ENCODE measurements around the gene SLC44A1.

Gene SLC44A1

DNA sequence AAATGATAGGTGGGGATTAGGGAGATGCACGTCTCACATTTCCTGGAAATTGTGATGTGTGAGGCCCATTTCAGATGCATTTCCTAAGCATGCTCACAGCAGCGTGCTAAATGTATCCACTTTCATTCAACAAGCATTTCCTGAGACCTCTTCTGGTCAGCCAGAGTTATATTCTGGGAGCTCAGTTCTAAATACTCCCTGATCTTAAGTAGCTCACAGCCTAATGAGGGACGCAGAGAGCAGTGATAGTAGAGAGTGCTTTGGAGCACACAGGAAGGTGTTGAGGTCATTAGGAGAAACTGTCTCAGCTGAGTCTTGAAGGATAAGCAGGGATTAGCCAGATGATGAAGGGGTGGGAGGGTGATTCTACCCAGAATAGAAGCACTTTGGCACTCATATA, 157.2 kb downstream of the SLC44A1 start:
- DNase-seq, result peak; percentile 99 to 100

DNA sequence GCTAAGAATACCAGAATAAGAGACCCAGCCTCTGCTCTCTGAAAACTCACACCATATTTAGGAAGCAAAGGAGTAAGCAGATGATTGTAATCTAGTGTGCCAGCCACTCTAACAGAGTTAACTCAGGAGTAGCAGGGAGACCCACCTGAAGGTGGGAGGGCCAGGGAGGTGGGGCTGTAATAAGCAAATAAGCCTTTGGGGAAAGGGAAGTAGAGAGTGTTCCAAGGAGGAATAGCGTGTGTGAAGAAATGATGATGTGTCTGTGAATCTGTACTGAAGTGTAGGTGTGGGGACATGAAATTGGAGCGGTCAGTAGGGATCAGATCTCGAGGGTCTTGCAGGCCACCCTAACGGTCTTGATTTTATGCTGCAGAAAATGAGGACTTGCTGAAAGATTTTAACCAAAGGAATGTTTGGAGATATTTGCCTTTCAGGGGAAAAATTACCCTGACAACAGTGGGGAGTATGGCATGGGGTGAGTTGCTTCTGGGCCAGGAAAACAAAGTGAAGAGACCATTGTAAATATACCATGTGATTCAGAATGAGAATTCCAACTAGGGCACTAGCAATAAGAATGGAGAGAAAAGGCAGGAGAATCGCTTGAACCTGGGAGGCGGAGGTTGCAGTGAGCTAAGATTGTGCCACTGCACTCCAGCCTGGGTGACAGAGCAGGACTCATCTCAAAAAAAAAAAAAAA, 159.2 kb downstream of the SLC44A1 start:
- no peak for DNase-seq

DNA sequence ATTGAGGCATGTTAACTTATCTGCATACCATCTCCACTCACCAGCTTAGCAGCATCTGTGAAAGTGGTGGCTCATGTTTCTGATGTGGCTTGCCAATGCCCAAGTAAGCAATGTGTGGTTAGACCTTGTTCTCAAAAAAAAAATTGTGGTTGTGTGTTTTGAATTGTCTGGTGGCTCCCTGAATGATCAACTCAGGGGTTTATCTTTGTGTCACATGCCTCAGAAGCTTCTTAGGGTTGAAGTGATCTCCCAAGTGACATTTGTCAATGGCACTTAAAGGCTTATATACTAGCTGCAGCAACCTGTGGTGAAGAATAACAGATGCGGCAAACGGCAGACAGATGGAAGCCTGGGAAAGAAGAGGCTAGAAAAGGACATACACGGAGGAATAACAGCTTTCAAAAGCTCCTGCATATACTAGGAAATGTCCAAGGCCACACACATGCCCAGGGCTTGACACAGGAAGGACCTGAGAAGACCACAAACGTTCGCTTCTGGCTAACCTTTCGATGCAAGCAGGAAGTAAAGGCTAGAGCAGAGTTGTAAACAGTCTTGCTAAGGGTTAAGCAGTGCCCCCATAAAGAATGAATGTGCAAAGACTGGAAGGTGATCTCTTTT, 161.2 kb downstream of the SLC44A1 start:
- DNase-seq, result peak; percentile 98 to 100

DNA sequence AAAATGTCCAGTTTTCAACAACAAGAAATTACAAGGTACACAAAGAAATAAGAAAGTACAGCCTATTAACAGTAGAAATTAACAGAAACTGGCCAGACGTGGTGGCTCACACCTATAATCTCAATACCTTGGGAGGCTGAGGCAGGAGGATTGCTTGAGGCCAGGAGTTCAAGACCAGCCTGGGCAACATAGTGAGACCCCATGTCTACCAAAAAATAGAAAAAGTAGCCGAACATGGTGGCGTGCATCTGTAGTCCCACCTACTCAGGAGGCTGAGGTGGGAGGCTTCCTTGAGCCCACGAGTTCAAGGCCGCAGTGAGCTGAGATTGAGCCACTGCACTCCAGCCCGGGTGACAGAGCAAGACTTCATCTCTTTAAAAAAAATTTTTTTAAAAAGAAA, 161.9 kb downstream of the SLC44A1 start:
- no peak for DNase-seq

DNA sequence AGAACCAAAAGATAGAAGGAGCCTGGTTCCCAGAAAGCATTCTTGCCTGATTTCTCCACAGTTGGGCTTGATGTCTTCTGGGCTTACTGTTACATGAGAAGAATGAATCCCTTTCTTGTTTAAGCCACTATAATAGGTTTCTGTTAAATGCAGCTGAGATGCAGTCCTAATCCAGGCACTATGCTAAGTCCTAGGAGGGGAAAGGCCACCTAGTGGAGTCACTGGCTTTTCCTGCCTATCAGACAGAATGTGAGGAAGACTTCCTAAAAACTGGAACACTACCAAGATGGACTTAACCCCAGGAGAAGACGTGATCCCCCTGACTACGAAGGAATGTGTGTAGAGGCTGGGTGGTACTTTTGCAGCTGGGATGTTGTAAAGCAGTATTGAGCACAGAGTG, 169.1 kb downstream of the SLC44A1 start:
- DNase-seq, result peak; percentile 68 to 86

DNA sequence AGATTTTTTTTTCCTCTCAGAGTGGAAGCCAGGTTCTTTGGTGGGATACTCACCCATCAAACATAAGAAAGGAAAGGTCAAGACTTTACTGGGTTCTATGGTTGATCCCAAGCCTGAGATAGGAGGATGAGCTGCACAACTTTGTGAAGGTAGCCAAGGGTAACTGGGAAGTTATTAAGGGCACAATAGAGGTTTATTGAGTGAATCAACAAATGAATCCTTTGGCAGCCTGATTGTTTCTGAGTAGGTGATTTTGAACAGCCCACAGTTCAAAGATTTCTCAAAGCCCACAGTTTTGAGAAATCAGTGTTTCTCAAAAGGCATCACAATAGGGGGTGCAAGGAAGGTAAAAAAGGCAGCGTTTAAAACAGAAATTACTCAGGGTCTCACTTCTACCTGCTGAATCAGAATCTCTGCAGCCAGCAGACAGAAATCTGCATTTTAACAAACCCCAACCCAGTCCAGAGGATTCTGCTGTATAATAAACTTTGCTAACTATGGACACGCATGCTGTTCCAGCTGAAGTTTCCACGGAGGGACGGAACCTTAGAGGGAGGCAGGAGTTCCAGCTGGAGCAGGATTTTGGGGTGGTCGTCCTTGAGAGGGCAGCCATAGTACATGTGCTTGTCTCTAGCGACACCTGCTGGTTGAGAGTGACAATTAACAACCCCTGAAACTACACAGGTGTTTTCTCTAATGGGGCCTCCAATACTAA, 170.7 kb downstream of the SLC44A1 start:
- DNase-seq, result peak; percentile 59 to 76

DNA sequence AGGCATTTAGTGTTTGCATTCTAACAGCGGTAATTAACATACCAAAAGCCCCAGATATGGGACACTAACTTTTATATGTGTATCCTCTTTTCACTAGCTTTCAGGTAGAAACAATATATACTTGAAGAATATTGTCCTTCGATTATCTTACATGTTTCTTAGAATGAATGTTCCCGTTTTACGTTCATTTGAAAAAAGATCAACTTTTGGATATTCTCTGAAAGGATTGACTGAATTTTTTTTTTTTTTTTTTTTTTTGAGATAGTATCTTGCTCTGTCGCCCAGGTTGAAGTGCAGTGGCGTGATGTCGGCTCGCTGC, 171.2 kb downstream of the SLC44A1 start:
- no peak for DNase-seq

DNA sequence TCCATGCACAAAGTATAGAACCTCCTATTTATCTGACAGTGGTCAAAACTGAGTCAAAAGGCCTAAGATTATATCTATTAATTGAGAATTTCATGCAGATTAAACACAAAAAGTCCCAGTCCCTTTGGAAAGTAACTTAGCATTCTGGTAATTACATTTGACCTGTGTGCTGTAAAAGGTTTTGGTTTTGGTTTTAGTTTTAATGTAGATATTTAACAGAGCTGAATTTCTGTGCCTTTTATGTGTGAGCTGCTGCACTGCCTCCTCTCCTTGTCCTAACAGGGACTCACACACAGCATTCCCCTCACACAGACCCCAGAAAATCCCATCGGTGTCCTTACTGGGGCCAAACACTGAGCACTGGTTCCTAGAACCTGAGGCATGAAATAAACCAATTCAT, 172.4 kb downstream of the SLC44A1 start:
- no peak for DNase-seq

DNA sequence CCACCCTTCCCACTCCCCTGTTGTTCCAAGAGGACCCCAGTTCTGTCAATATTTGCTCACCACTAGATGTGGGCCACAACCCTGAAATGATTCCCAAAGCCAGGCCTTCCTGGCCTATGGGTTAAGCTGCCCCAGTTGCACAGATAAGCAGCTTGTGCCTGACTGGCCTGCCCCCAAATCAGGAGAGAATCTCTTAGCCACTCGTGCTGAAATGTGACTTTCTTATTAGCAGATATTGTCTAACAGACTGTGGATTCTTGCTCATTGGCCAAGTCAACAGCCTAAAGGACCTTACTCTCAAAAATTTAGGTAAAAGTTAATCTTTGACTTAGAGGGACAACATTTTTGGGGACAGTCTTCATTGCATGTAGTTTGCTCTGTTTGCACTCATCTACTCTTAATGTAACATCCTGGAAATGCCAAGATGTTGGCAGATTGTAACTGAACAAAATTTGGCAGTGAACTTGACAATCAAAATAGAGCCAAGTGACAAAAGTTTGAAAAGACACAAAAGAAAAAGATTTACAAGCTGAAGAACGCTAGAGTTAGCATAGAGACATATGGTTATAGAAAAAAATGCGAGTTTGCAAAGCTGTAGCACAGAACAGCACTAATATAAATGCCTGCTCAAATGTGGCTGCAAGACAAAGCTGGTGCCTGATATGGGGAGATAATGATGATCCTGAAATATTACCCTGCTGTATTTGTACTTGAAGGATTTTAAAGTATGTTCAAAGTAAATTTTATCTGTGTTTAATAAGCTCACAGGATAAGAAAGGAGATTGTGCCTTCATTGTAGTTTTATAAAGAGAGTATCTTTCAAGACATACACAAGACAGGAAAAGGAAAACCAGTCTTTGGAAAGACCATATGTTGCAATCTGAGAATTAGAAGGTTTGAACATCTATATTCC, 174.4 kb downstream of the SLC44A1 start:
- no peak for DNase-seq

DNA sequence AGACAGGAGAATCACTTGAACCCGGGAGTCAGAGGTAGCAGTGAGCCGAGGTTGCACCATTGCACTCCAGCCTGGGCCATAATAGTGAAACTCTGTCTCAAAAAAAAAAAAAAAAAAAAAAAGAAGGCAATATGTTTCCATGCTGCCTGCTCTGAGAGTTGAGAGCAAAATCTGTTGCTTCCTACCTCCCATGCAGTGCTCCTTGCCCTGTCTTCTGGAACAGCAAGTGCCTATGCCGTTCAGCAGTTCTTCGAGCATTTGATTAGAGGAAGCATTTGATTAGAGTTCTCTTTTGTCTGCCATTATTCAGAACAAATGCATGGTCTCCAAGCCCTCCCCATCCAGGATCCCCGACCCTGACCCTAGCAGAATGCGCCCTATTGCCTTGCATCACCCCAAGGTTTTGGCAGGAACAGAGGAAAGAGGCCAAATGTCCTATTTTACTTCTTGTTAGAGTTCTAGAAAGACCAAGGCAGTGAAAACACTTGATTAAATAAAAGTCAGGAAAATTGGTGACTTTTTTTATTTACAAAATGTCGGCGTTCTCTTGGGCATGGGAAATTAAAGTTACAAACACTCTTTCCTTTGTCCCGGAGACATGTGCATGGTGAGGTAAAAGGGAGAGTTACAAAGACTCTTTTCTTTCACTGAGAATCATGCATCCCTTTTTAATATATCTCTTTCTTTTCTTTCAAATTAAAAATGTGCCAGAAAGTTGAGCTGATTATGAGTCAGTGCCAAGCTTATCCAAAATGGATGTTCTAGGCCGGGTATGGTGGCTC, 175.6 kb downstream of the SLC44A1 start:
- no peak for DNase-seq

DNA sequence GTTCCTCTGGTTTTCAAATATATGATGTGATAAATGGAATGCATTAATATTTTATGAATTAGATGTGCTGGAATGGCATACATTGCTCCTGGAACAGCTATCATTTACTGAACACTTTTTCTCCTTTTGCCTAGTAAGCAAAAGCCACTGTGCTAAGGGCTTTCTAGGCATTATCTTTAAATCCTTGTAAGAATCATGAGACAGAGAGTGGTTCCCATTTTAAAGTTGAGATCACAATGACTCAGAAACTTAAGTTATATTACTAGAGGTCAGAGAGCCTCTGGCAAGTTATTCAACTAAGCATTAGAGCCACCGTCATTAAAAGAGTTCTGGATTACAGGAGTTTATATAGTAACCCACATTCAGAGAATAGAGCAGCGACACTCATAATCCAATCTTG, 176.7 kb downstream of the SLC44A1 start:
- DNase-seq, result no peak

DNA sequence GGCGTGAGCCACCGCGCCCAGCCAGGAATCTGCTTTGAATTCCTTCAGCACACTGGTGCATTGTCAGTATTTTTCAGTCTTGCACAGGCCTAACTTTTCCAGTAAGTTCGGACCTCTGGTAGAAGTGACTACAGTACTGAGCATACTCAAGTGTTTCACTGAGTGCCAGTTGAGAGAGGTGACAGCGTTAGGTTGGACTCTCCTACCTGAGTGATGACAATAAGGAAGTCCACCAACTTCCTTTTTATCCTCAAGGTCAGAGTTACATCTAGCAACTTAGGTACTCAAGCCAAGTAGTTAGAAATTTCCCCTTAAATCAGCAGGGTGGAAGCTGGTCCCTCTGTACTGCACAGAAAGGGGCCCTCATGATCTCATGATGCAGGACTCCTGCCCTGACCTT, 177.4 kb downstream of the SLC44A1 start:
- DNase-seq, result no peak

DNA sequence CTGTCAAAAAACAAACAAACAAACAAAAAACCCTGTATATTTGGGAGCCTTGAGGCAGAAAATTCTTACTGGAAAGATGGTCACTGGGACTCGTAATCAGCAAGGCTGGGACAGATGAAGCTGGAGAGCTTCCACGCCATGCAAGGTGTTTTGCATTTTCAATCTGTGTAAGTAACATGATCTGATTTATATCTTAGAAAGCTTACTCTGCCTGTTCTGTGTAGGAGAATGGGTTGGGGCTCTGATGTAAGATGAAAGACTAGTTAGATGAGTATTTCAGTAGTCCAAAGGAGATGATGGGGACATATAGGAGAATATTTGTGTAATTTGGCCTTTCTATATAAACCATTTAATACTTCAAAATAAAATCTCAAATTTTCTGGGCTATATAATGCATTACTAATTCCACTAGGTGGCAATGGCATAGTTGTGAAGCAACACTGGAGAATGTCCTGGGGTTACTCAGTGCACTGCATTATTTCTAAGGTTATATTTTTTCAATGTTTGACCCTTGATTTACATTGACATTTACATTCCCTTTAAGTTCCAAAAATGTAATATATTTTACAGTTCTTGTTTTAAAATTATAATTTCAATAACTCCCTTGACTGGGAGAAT, 181.5 kb downstream of the SLC44A1 start:
- peak in 1 of 2 experiments; percentile 68 for DNase-seq

DNA sequence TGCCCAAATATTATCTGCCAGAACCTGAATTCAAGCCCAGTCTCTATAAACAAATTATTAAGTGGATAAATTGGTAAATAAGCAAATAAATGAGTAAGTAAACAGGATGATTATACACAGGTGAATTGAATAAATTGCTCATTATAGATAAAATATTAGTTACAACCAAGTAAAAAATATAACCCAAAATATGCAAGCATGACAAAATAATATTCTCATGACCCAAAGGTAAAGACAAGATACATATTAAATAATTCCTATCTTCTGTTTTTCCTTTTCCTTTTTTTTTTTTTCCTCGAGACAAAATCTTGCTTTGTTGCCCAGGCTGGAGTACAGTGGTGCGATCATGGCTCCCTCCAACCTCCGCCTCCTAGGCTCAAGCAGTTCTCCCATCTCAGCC, 182.2 kb downstream of the SLC44A1 start:
- no peak for DNase-seq

DNA sequence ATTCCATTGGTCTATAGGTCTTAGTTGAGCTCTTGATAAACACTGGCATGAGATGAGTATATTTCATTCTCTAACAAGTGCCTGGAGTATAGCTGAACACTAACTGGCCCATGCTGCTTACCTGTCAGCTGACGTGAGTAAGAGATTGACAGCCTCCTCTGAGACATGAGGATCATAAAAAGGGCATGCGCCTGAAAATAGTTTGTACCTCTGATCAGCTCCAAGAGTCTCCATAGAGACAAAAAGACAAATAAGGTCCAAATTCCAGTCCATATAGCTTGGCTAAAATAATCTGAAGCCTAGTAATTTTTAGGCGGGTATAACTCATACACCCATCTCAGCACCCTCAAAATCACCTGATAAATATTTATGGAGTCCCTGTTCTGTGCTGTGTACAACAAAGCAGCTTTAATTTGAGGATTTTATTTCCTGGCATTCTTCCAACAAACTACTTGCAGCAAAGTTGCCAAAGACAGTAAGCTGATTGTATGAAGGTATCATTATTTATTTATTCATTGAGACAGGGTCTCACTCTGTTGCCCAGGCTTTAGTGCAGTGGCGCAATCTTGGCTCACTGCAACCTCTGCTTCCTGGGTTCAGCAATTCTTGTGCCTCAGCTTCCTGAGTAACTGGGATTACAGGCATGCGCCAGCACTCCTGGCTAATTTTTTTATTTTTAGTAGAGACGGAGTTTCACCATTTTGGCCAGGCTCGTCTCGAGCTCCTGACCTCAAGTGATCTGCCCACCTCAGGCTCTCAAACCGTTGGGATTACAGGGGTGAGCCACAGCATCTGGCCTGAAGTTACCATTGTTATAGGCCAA, 187.2 kb downstream of the SLC44A1 start:
- peak in 1 of 2 experiments; percentile 65 for DNase-seq

DNA sequence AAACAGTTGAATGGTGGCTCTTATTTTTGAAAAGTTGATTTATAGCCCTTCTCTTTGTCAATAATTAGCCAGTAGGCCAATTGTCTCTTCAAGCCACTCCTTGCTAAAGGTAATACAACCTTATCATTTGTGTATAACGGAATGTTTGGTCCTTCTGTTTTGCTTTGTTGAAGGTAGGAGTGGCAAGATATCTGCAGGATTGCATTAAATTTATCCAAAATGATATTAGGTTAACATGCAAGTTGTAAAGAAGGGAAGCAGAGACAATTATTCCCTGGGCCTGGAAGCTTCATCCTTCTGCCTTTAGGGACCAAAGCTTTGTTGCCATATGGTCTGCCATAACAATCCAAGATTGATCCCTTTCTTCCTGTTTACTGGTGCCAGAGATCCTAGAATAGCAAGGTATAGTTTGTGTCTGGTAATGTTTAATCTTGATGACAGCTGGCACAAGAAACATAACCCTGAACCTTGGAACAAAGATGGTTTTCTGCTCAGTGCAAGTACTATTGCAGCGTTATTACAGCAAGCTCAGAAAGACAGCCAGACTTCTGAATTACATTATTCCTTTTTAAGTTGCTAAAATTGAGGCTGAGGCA, 187.9 kb downstream of the SLC44A1 start:
- peak; percentile 89 to 97 for DNase-seq

DNA sequence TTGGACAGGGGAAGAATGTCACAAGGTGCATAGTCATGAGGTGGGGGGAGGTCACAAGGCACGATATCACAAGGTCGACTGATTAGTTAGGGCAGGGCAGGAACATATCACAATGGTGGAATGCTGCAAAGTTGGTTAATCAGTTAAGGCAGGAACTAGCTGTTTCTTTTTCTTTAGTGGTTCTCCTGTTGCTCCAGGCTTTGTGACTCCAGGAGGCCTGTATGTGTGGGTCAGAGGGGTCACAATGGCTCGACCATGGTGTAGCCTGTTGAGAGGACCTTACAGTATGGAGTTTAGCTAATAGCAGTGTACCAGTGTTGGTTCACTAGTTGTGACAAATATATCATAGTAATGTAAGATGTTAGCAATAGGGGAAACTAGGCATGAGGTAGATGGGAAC, 191.0 kb downstream of the SLC44A1 start:
- no peak for DNase-seq

DNA sequence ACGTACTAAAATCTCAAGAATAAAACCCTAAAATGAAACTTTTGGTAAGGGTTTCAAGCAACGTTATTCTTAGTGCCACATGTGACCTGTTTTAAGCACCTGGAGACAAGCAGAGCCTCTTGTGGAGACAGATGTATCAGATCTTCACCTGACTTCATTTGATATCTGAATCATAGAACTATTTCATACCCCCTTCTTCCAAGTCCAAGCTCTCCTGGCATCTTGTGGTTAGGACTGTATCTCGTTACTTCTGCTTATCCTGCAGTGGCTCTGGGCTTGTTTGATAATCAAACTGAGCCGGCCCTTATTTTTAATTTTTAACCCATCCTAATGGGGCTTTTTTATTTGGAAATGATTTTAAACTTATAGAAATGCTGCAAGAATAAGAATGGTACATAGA, 192.3 kb downstream of the SLC44A1 start:
- DNase-seq, result no peak

DNA sequence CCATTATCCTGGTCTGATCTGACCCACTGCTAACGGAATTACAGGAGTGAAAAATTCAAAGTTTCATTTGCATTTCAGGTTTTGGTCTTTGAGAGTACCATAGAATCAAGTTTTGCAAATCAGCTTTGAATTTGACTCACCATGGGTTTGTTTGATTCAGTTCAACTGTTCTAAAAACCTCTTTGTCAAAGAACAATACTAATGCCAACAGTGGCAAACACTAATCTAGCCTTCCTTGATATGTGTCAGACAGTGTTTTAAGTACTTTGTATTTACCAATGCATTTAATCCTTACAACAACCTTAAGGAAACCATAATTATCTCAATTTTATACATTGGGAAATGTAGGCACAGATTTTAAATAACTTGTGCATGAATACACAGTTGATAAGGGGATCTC, 193.3 kb downstream of the SLC44A1 start:
- DNase-seq, result no peak

DNA sequence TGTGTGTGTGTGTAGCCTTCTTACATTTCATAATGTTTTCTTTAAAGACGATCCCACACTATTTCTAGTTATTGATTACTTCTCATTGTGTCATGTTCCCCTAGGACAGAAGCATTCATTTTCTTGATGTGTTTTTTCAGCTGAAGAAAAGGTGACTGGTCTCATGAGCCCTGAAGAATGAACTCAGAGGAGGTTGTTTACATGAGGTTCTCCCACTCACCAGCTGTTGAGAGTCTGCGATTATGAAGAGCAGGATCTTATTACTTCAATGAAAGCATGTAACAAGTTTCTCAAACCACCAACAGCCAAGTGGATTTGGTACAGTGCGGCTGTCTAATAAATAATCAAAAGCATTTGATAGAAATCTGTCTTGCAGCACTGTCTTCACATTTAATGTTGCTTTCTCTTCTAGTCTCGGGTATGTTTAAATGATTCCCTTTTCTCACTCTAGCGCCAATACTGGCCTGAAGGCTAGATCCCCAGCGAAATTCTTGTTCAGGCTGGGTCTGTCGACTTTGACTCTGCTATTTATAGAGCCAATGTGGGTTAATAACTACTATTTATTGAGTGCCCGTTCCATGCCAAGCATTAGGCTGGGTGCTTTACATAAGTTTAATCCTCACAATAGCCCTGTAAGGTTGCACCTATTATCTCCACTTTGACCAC, 193.8 kb downstream of the SLC44A1 start:
- DNase-seq, result peak; percentile 76 to 93

Measured in NCI-H524 (cell line).